DMS 273 (cell line): ENCODE data around the gene GALNT2.
A peak's percentile ranks its signal among the peaks of the same experiment; 100 is the strongest.

ENCODE experiments used
- DNase-seq: peaks from one replicate; lab custom pipeline; 2025; ENCODE audit not compliant: unreplicated experiment; lab: John Stamatoyannopoulos, UW

The GALNT2 gene

GRCh38 chr1:230158415-230159291 is 91.6 kb downstream of the GALNT2 start:
- peak; percentile 60 for DNase-seq

- no peak for DNase-seq
These were observed 92.5 kb downstream of the GALNT2 start for GRCh38 chr1:230159580-230159979.

- DNase-seq = no peak
These were observed 94.1 kb downstream of the GALNT2 start for GRCh38 chr1:230160957-230161771.

- no peak for DNase-seq
These were observed 96.2 kb downstream of the GALNT2 start for GRCh38 chr1:230163205-230163604.

- no peak for DNase-seq
These were observed 96.7 kb downstream of the GALNT2 start for GRCh38 chr1:230163719-230164118.

GRCh38 chr1:230165536-230165935 is 98.5 kb downstream of the GALNT2 start:
- peak; percentile 35 for DNase-seq

- no peak for DNase-seq
These were observed 99.5 kb downstream of the GALNT2 start for GRCh38 chr1:230166366-230167132.

- DNase-seq = peak; percentile 72
These were observed 100.4 kb downstream of the GALNT2 start for GRCh38 chr1:230167419-230167852.

- DNase-seq = no peak
These were observed 102.6 kb downstream of the GALNT2 start for GRCh38 chr1:230169454-230170152.

- DNase-seq = no peak
These were observed 103.1 kb downstream of the GALNT2 start for GRCh38 chr1:230170153-230170547.

GRCh38 chr1:230170622-230171021 is 103.6 kb downstream of the GALNT2 start:
- peak; percentile 23 for DNase-seq

- DNase-seq = peak; percentile 48
These were observed 104.4 kb downstream of the GALNT2 start for GRCh38 chr1:230171356-230172015.

GRCh38 chr1:230172016-230172537 is 105.0 kb downstream of the GALNT2 start:
- DNase-seq = no peak

- DNase-seq = peak; percentile 22
These were observed 106.3 kb downstream of the GALNT2 start for GRCh38 chr1:230173187-230173975.

- no peak for DNase-seq
These were observed 107.0 kb downstream of the GALNT2 start for GRCh38 chr1:230174041-230174440.

- no peak for DNase-seq
These were observed 107.6 kb downstream of the GALNT2 start for GRCh38 chr1:230174471-230175162.

GRCh38 chr1:230175163-230175747 is 108.2 kb downstream of the GALNT2 start:
- DNase-seq = no peak

- DNase-seq = no peak
These were observed 108.8 kb downstream of the GALNT2 start for GRCh38 chr1:230175839-230176238.
